ENCODE results near the gene TMEM17.

Gene TMEM17

DNA sequence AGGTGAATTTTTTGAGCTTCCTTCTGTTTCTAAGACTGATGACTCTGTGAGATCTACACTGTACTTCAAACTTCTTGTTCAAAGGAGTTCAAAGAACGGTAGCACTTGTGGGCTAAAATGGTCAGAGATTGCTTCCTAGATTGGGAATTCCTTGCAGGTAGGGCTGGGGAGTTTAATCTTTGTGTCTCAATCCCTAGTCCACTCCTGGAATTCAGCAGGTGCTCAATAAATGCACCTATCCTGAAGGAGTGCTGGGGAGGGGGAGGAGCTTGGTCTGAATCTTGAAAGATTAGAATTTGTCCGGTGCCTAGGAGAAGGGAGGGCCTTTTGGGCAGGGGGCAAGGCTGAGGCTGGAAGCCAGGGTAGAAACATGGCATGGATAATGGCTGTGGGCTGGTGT, 34.6 kb downstream of the TMEM17 start:
- Histone ChIP-seq H3K4me3 (replicated peaks; ENCODE audit: insufficient read depth, low read length) (no peak overlapping the region), H3K27me3 (ENCODE audit: insufficient read depth, poor library complexity, severe bottlenecking) (no peaks in the 10 kb centered on the region), H3K27ac (replicated peaks) (no peak overlapping the region)
- TF ChIP-seq REST (IDR thresholded peaks at IDR 0.05; ENCODE audit: insufficient replicate concordance, low read depth) (no peak), CTCF (IDR thresholded peaks at IDR 0.05; ENCODE audit: insufficient read depth, low read length) (no peak), GABPA (IDR thresholded peaks at IDR 0.05; ENCODE audit: low read depth) (no peak), POLR2AphosphoS5 (IDR thresholded peaks at IDR 0.05; ENCODE audit: low read depth) (no peak), SPI1 (IDR thresholded peaks at IDR 0.05; ENCODE audit: borderline replicate concordance, low read depth) (no peak)
- no peak for DNase-seq (ENCODE audit: low read depth in 1 of 2, low spot score in 1 of 2)

DNA sequence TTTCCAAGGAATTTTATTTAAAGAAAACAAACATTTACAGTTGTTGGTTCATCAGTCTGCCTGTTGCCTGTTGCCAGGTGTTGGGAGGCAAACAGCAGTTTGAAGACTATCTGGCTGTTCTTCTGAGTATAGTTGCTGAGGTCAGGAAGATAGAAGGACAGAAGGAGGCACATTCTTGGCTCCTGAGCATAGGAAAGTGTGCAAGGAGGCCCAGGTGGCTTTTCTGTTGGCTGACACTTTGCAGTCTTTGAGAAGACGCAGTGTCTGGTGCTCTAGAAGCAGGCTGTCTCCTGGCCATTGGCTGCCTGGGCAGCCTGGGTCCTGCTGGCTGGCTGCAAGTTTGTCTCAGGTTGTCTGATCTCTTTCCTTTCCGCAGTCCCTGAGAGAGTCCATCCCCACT, 36.4 kb downstream of the TMEM17 start:
- Histone ChIP-seq H3K27me3 (ENCODE audit: insufficient read depth, poor library complexity, severe bottlenecking) (no peaks in the 10 kb centered on the region), H3K4me3 (replicated peaks; ENCODE audit: insufficient read depth, low read length) (no peak overlapping the region), H3K27ac (replicated peaks) (no peak overlapping the region)
- no peak for TF ChIP-seq REST (IDR thresholded peaks at IDR 0.05; ENCODE audit: insufficient replicate concordance, low read depth)
- TF ChIP-seq SPI1 (IDR thresholded peaks at IDR 0.05; ENCODE audit: borderline replicate concordance, low read depth), result no peak
- no peak for TF ChIP-seq GABPA (IDR thresholded peaks at IDR 0.05; ENCODE audit: low read depth)
- no peak for TF ChIP-seq CTCF (IDR thresholded peaks at IDR 0.05; ENCODE audit: insufficient read depth, low read length)
- TF ChIP-seq POLR2AphosphoS5 (IDR thresholded peaks at IDR 0.05; ENCODE audit: low read depth), result no peak
- DNase-seq (ENCODE audit: low read depth in 1 of 2, low spot score in 1 of 2), result no peak

GRCh38 chr2:62469114-62469513, 36.9 kb downstream of the TMEM17 start:
- no peaks in the 10 kb centered on the region for H3K27me3 ChIP-seq (ENCODE audit: insufficient read depth, poor library complexity, severe bottlenecking)
- DNase-seq (ENCODE audit: low read depth in 1 of 2, low spot score in 1 of 2), result no peak
- H3K4me3 ChIP-seq (replicated peaks; ENCODE audit: insufficient read depth, low read length), result no peak overlapping the region
- TF ChIP-seq GABPA (IDR thresholded peaks at IDR 0.05; ENCODE audit: low read depth) (no peak), SPI1 (IDR thresholded peaks at IDR 0.05; ENCODE audit: borderline replicate concordance, low read depth) (no peak), POLR2AphosphoS5 (IDR thresholded peaks at IDR 0.05; ENCODE audit: low read depth) (no peak), CTCF (IDR thresholded peaks at IDR 0.05; ENCODE audit: insufficient read depth, low read length) (no peak)
- H3K27ac ChIP-seq (replicated peaks), result no peak overlapping the region

Measured in HL-60 (cell line).